Stomach smooth muscle (tissue), 2 donors: Measurements from ENCODE around the gene SAT2.

ENCODE experiments used
- H3K27ac ChIP-seq: one replicate; pipeline ENCODE4 v1.7.0; 2013; ENCODE audit warnings: mild to moderate bottlenecking, low read length, inconsistent platforms
- H3K27me3 ChIP-seq, 2 donors: one replicate each; pipeline ENCODE4 v1.7.0; 2013; ENCODE audit warnings: low read length in 2 of 2; ENCODE audit not compliant: insufficient read depth in 2 of 2, control insufficient read depth in 1 of 2
- H3K36me3 ChIP-seq, 2 donors: one replicate each; pipeline ENCODE4 v1.7.0; 2013; ENCODE audit warnings: low read length in 2 of 2; ENCODE audit not compliant: control insufficient read depth in 2 of 2, insufficient read depth in 2 of 2
- H3K4me1 ChIP-seq: one replicate; pipeline ENCODE4 v1.7.0; 2013; ENCODE audit warnings: low read length; ENCODE audit not compliant: control insufficient read depth, insufficient read depth
- H3K4me3 ChIP-seq, 2 donors: one replicate each; pipeline ENCODE4 v1.7.0; 2013; ENCODE audit warnings: low read length in 2 of 2
- H3K9ac ChIP-seq, 2 donors: one replicate each; pipeline ENCODE4 v1.7.0; 2013; ENCODE audit warnings: low read length in 2 of 2, mild to moderate bottlenecking in 1 of 2
- H3K9me3 ChIP-seq, 2 donors: one replicate each; pipeline ENCODE4 v1.7.0; 2013; ENCODE audit warnings: low read length in 2 of 2; ENCODE audit not compliant: control insufficient read depth in 2 of 2
- donor health status: healthy.
- donor health status: Pancreatic carcinoma.

Gene SAT2

GRCh38 chr17:7591596-7591995 is 36.0 kb downstream of the SAT2 start:
- peaks cover 46 to 57% of the 10 kb centered on the region in 2 donors for H3K36me3 ChIP-seq
- H3K4me1 ChIP-seq = peaks cover 31% of the 10 kb centered on the region
- H3K27me3 ChIP-seq = no peaks in the 10 kb centered on the region
- no peak overlapping the region for H3K9ac ChIP-seq
- no peak overlapping the region for H3K4me3 ChIP-seq
- no peak overlapping the region for H3K27ac ChIP-seq
- H3K9me3 ChIP-seq = no peaks in the 10 kb centered on the region

GRCh38 chr17:7590743-7591142 is 36.9 kb downstream of the SAT2 start:
- no peak overlapping the region for H3K27ac ChIP-seq
- H3K36me3 ChIP-seq = peaks cover 44 to 53% of the 10 kb centered on the region in 2 donors
- peaks cover 35% of the 10 kb centered on the region for H3K4me1 ChIP-seq

GRCh38 chr17:7589891-7590691 is 37.5 kb downstream of the SAT2 start, which contains the start of gene SOX15:
Gene SOX15 (minus strand): TSS chr17:7590094. CDS start chr17:7589676, 418 bp downstream.
- no peaks in the 10 kb centered on the region for H3K9me3 ChIP-seq
- peak within 1 kb of the TSS; percentile 83 to 87 for H3K4me3 ChIP-seq
- H3K4me1 ChIP-seq = peaks cover 38% of the 10 kb centered on the region
- H3K9ac ChIP-seq = peak within 1 kb of the TSS; percentile 85 to 91
- no peaks in the 10 kb centered on the region for H3K27me3 ChIP-seq
- H3K36me3 ChIP-seq = peaks cover 37 to 46% of the 10 kb centered on the region in 2 donors
- peak within 1 kb of the TSS; percentile 71 for H3K27ac ChIP-seq

More at GRCh38 chr17:7590743-7591142, 36.9 kb downstream of the SAT2 start:
- Histone ChIP-seq H3K4me3 (no peak overlapping the region), H3K27me3 (no peaks in the 10 kb centered on the region), H3K9ac (no peak overlapping the region), H3K9me3 (no peaks in the 10 kb centered on the region)

- H3K9ac ChIP-seq = peak overlapping the region; percentile 85 to 91
- H3K27ac ChIP-seq = peak overlapping the region; percentile 71
These were observed 38.3 kb downstream of the SAT2 start for GRCh38 chr17:7589204-7589868.

GRCh38 chr17:7588553-7589203 is 38.9 kb downstream of the SAT2 start:
- Histone ChIP-seq H3K4me3 (peak overlapping the region; percentile 83 to 87), H3K27me3 (no peaks in the 10 kb centered on the region), H3K9me3 (no peaks in the 10 kb centered on the region), H3K4me1 (peaks cover 47% of the 10 kb centered on the region), H3K27ac (peak overlapping the region; percentile 71), H3K9ac (peak overlapping the region; percentile 85 to 91), H3K36me3 (peaks cover 26 to 34% of the 10 kb centered on the region in 2 donors)

More at GRCh38 chr17:7589204-7589868, 38.3 kb downstream of the SAT2 start:
- peak overlapping the region; percentile 83 to 87 for H3K4me3 ChIP-seq
- H3K9me3 ChIP-seq = no peaks in the 10 kb centered on the region
- no peaks in the 10 kb centered on the region for H3K27me3 ChIP-seq
- H3K4me1 ChIP-seq = peaks cover 44% of the 10 kb centered on the region
- peaks cover 33 to 39% of the 10 kb centered on the region in 2 donors for H3K36me3 ChIP-seq

- Histone ChIP-seq H3K36me3 (peaks cover 15 to 23% of the 10 kb centered on the region in 2 donors), H3K4me1 (peaks cover 56% of the 10 kb centered on the region), H3K9me3 (no peaks in the 10 kb centered on the region), H3K27me3 (no peaks in the 10 kb centered on the region), H3K4me3 (peak overlapping the region in 1 of 2 donors; percentile 83), H3K27ac (peak overlapping the region; percentile 71), H3K9ac (peak overlapping the region; percentile 51 to 91)
These were observed 40.0 kb downstream of the SAT2 start for GRCh38 chr17:7587420-7588151.

- Histone ChIP-seq H3K36me3 (peaks cover 8 to 16% of the 10 kb centered on the region in 2 donors), H3K27ac (peak overlapping the region; percentile 71), H3K4me1 (peaks cover 62% of the 10 kb centered on the region), H3K4me3 (peak overlapping the region in 1 of 2 donors; percentile 8), H3K27me3 (no peaks in the 10 kb centered on the region), H3K9ac (no peak overlapping the region), H3K9me3 (no peaks in the 10 kb centered on the region)
These were observed 40.8 kb downstream of the SAT2 start for GRCh38 chr17:7586673-7587419.

- no peaks in the 10 kb centered on the region for H3K27me3 ChIP-seq
- H3K4me1 ChIP-seq = peaks cover 62% of the 10 kb centered on the region
- H3K27ac ChIP-seq = peak within 1 kb of the TSS; percentile 97
- H3K36me3 ChIP-seq = peaks cover 0 to 19% of the 10 kb centered on the region in 2 donors
- no peaks in the 10 kb centered on the region for H3K9me3 ChIP-seq
- peak within 1 kb of the TSS; percentile 89 to 98 for H3K9ac ChIP-seq
- peak within 1 kb of the TSS; percentile 88 to 95 for H3K4me3 ChIP-seq
These were observed 44.1 kb downstream of the SAT2 start, which contains the start of gene MPDU1 for GRCh38 chr17:7583253-7584109. Gene MPDU1 (plus strand): TSS chr17:7583852. CDS start chr17:7583863, 11 bp downstream.
